PC-3 (cell line): ENCODE measurements around the gene DYNC1LI1. TPM values are rescaled to one million over a fixed set of nuclear protein-coding genes. Genes with fewer than 3 reads are reported as not detected.

Source experiments
- ATAC-seq: fragments of 200-7000 bp; cut with Tn5 transposase; 2 replicates; pipeline ENCODE4 v1.9.1; 2020; ENCODE audit warnings: mild to moderate bottlenecking, moderate library complexity
- BruUV-seq: library from RNA; stranded (reverse); fragments of 400-500 nt; replicated peaks from 2 replicates; lab custom pipeline; 2021; lab: Mats Ljungman, UMichigan
- CTCF ChIA-PET: fragments of 300-600 bp; sonication (Branson Sonifier 250); formaldehyde crosslinking; loops from one replicate; lab custom pipeline; 2022; ENCODE audit warnings: antibody characterized with exemption; lab: Charles Lee
- POLR2A ChIA-PET: fragments of 300-600 bp; sonication (Branson Sonifier 250); formaldehyde crosslinking; loops from one replicate; lab custom pipeline; 2022; ENCODE audit warnings: antibody characterized with exemption; ENCODE audit not compliant: unreplicated experiment; lab: Charles Lee
- DNase-seq: peaks from one replicate; pipeline ENCODE4 v3.0.0-alpha.2; 2015
- H2AFZ ChIP-seq: fragments of 300-600 bp; sonication (generic); 2 replicates; pipeline ENCODE4 v1.6.0; 2016; ENCODE audit warnings: antibody characterized with exemption, low read length
- H3F3A ChIP-seq: fragments of 300-600 bp; sonication (generic); one replicate; pipeline ENCODE4 v1.6.0; 2017; ENCODE audit warnings: antibody characterized with exemption, low read length, control low read depth, mild to moderate bottlenecking; ENCODE audit not compliant: unreplicated experiment
- H3K27ac ChIP-seq: fragments of 300-600 bp; sonication (generic); 2 replicates; pipeline ENCODE4 v1.5.1; 2016; ENCODE audit warnings: mild to moderate bottlenecking, low read length
- H3K27me3 ChIP-seq: fragments of 300-600 bp; sonication (generic); 2 replicates; pipeline ENCODE4 v1.6.1; 2016; ENCODE audit warnings: low read length, mixed read lengths
- H3K36me3 ChIP-seq: fragments of 300-600 bp; sonication (generic); 2 replicates; pipeline ENCODE4 v1.6.1; 2016; ENCODE audit warnings: low read depth, mixed run types, low read length, mixed read lengths
- H3K4me1 ChIP-seq: fragments of 300-600 bp; sonication (generic); 2 replicates; pipeline ENCODE4 v1.5.1; 2016; ENCODE audit warnings: low read length; ENCODE audit not compliant: insufficient read depth
- H3K4me2 ChIP-seq: fragments of 300-600 bp; sonication (generic); 2 replicates; pipeline ENCODE4 v1.6.0; 2016; ENCODE audit warnings: low read length
- H3K4me3 ChIP-seq: fragments of 300-600 bp; sonication (generic); 2 replicates; pipeline ENCODE4 v1.5.1; 2016; ENCODE audit warnings: mild to moderate bottlenecking, low read length, mixed read lengths
- H3K79me2 ChIP-seq: fragments of 300-600 bp; sonication (generic); 2 replicates; pipeline ENCODE4 v1.6.1; 2017; ENCODE audit warnings: low read length, mixed read lengths
- H3K9ac ChIP-seq: fragments of 300-600 bp; sonication (generic); 2 replicates; pipeline ENCODE4 v1.6.0; 2016; ENCODE audit warnings: mild to moderate bottlenecking, low read length
- H3K9me2 ChIP-seq: fragments of 300-600 bp; sonication (generic); replicated peaks from 2 replicates; pipeline ENCODE4 v1.6.1; 2016; ENCODE audit warnings: mixed run types, low read length, mixed read lengths
- H3K9me3 ChIP-seq: fragments of 300-600 bp; sonication (generic); 2 replicates; pipeline ENCODE4 v1.6.1; 2016; ENCODE audit warnings: low read length, mixed read lengths
- H4K20me1 ChIP-seq: fragments of 300-600 bp; sonication (generic); 2 replicates; pipeline ENCODE4 v1.6.1; 2016; ENCODE audit warnings: low read length, mixed read lengths
- CTCF ChIP-seq: fragments of 300-600 bp; sonication (generic); conservative IDR thresholded peaks from 2 replicates; pipeline ENCODE4 v1.5.1; 2017; ENCODE audit warnings: antibody characterized with exemption, low read depth, mild to moderate bottlenecking, low read length
- EZH2 ChIP-seq: fragments of 300-600 bp; sonication (generic); IDR thresholded peaks from one replicate; pipeline ENCODE4 v1.6.1; 2017; ENCODE audit warnings: antibody characterized with exemption, mild to moderate bottlenecking, low read length; ENCODE audit not compliant: unreplicated experiment
- EZH2phosphoT487 ChIP-seq: fragments of 300-600 bp; sonication (generic); IDR thresholded peaks from 2 replicates; pipeline ENCODE4 v1.6.1; 2018; ENCODE audit warnings: mild to moderate bottlenecking, antibody characterized with exemption, low read length, borderline replicate concordance
- intact Hi-C: fragments of 100-400 bp; cut with micrococcal nuclease; formaldehyde crosslinking; loops from 2 replicates; pipeline ENCODE4 v1.9.0; 2023
- total RNA-seq: library from RNA; depleted of rRNA; stranded (reverse); fragments of >200 nt; gene quantifications from 2 replicates; pipeline ENCODE4 v1.2.3, GENCODE V29; 2014

The DYNC1LI1 gene
- total RNA-seq, 1 experiment from 2014 or later, result 44.2 TPM

GRCh38 chr3:32553973-32554372 lies 16.7 kb downstream of the DYNC1LI1 start:
- POLR2A ChIA-PET, result no interaction called here

GRCh38 chr3:32553459-32553858 lies 17.2 kb downstream of the DYNC1LI1 start:
- Histone ChIP-seq H3K4me1 (no peaks in the 10 kb centered on the region), H3K79me2 (peaks cover 93% of the 10 kb centered on the region), H3K27ac (no peak overlapping the region), H3K27me3 (no peaks in the 10 kb centered on the region), H3K4me2 (no peak overlapping the region), H3K9me3 (no peaks in the 10 kb centered on the region), H4K20me1 (peaks cover 38% of the 10 kb centered on the region), H3K36me3 (no peaks in the 10 kb centered on the region), H2AFZ (no peak overlapping the region), H3K9ac (no peak overlapping the region), H3K9me2 (no peaks in the 10 kb centered on the region), H3K4me3 (no peak overlapping the region), H3F3A (no peaks in the 10 kb centered on the region)
- DNase-seq, result no peak
- no peak for TF ChIP-seq EZH2
- no peak for TF ChIP-seq CTCF
- no peak for TF ChIP-seq EZH2phosphoT487
- no TSS peak for BruUV-seq
- POLR2A ChIA-PET, result no interaction called here
- no peak for ATAC-seq
- intact Hi-C loops, result no loop called here
- CTCF ChIA-PET, result no interaction called here

More at GRCh38 chr3:32553973-32554372, 16.7 kb downstream of the DYNC1LI1 start:
- Histone ChIP-seq H3K4me3 (no peak overlapping the region), H3K9me2 (no peaks in the 10 kb centered on the region), H3K27me3 (no peaks in the 10 kb centered on the region), H3K4me1 (no peaks in the 10 kb centered on the region), H3K4me2 (no peak overlapping the region), H4K20me1 (peaks cover 36% of the 10 kb centered on the region), H3K27ac (no peak overlapping the region), H3K9ac (no peak overlapping the region), H3K36me3 (no peaks in the 10 kb centered on the region), H3F3A (no peaks in the 10 kb centered on the region), H3K9me3 (no peaks in the 10 kb centered on the region), H3K79me2 (peaks cover 93% of the 10 kb centered on the region), H2AFZ (no peak overlapping the region)
- no peak for ATAC-seq
- TF ChIP-seq EZH2 (no peak), EZH2phosphoT487 (no peak), CTCF (no peak)
- DNase-seq, result no peak
- intact Hi-C loops, result no loop called here
- CTCF ChIA-PET, result no interaction called here
- BruUV-seq, result no TSS peak

- no TSS peak for BruUV-seq
- Histone ChIP-seq H3K4me1 (no peaks in the 10 kb centered on the region), H2AFZ (no peak overlapping the region), H3K9me3 (no peaks in the 10 kb centered on the region), H3K36me3 (no peaks in the 10 kb centered on the region), H3K4me3 (no peak overlapping the region), H4K20me1 (peaks cover 50% of the 10 kb centered on the region), H3K9me2 (no peaks in the 10 kb centered on the region), H3F3A (no peaks in the 10 kb centered on the region), H3K9ac (no peak overlapping the region), H3K79me2 (peaks cover 95% of the 10 kb centered on the region), H3K27me3 (no peaks in the 10 kb centered on the region), H3K27ac (no peak overlapping the region), H3K4me2 (no peak overlapping the region)
- intact Hi-C loops, result no loop called here
- TF ChIP-seq CTCF (no peak), EZH2phosphoT487 (no peak), EZH2 (no peak)
- DNase-seq, result no peak
- POLR2A ChIA-PET, result no interaction called here
- CTCF ChIA-PET, result no interaction called here
- ATAC-seq, result no peak
Observed at GRCh38 chr3:32552013-32552412, 18.6 kb downstream of the DYNC1LI1 start.
